Hematopoietic multipotent progenitor cell treated with erythropoietin and hydrocortisone succinate and interleukin-3 and kit ligand, for 8 days (in vitro differentiated cells): ENCODE measurements around the gene CD302.
"Not testable (repeated sequence)": the region's sequence is repeated elsewhere in the genome, so short reads cannot be mapped to it uniquely, and the experiment has no call there.

Experiments
- DNase-seq: peaks from one replicate; pipeline ENCODE4 v3.0.0-alpha.2; 2015

The CD302 gene

GRCh38 chr2:159792599-159792998 lies 5.4 kb downstream of the CD302 start:
- DNase-seq, result no peak

GRCh38 chr2:159792036-159792435 lies 6.0 kb downstream of the CD302 start:
- DNase-seq, result no peak

GRCh38 chr2:159790323-159790722 lies 7.7 kb downstream of the CD302 start:
- DNase-seq, result no peak

- DNase-seq, result no peak
Measured at GRCh38 chr2:159788253-159788652, 9.8 kb downstream of the CD302 start.

- not testable (repeated sequence) for DNase-seq
Measured at GRCh38 chr2:159787647-159788046, 10.4 kb downstream of the CD302 start.

- no peak for DNase-seq
Measured at GRCh38 chr2:159786938-159787337, 11.1 kb downstream of the CD302 start.

- no peak for DNase-seq
Measured at GRCh38 chr2:159785195-159785594, 12.8 kb downstream of the CD302 start.

- DNase-seq, result not testable (repeated sequence)
Measured at GRCh38 chr2:159784744-159785143, 13.3 kb downstream of the CD302 start.

GRCh38 chr2:159783556-159783955 lies 14.5 kb downstream of the CD302 start:
- no peak for DNase-seq

GRCh38 chr2:159776321-159776720 lies 21.7 kb downstream of the CD302 start:
- DNase-seq, result no peak

- no peak for DNase-seq
Measured at GRCh38 chr2:159775021-159775420, 23.0 kb downstream of the CD302 start.

GRCh38 chr2:159774370-159774990 lies 23.5 kb downstream of the CD302 start:
- no peak for DNase-seq

- DNase-seq, result no peak
Measured at GRCh38 chr2:159773886-159774285, 24.1 kb downstream of the CD302 start.

- DNase-seq, result no peak
Measured at GRCh38 chr2:159773426-159773825, 24.6 kb downstream of the CD302 start.

- DNase-seq, result no peak
Measured at GRCh38 chr2:159769147-159769546, 28.9 kb downstream of the CD302 start.

GRCh38 chr2:159762075-159762474 lies 35.9 kb downstream of the CD302 start:
- DNase-seq, result no peak

- DNase-seq, result no peak
Measured at GRCh38 chr2:159760326-159760725, 37.7 kb downstream of the CD302 start.

- DNase-seq, result no peak
Measured at GRCh38 chr2:159759577-159759976, 38.4 kb downstream of the CD302 start.

- DNase-seq, result no peak
Measured at GRCh38 chr2:159758686-159759085, 39.3 kb downstream of the CD302 start.

GRCh38 chr2:159758239-159758638 lies 39.8 kb downstream of the CD302 start:
- DNase-seq, result no peak

- DNase-seq, result peak; percentile 16
Measured at GRCh38 chr2:159755788-159756187, 42.2 kb downstream of the CD302 start.

GRCh38 chr2:159755014-159755413 lies 43.0 kb downstream of the CD302 start:
- DNase-seq, result no peak

GRCh38 chr2:159753797-159754196 lies 44.2 kb downstream of the CD302 start:
- DNase-seq, result no peak

GRCh38 chr2:159750873-159751272 lies 47.1 kb downstream of the CD302 start:
- DNase-seq, result no peak

GRCh38 chr2:159748089-159748488 lies 49.9 kb downstream of the CD302 start:
- DNase-seq, result no peak
